NT2/D1 (cell line): ENCODE results near the gene RETREG3.

Experiments used
- SUZ12 ChIP-seq: IDR thresholded peaks from 2 replicates; pipeline ENCODE4 v1.6.1; 2011; ENCODE audit not compliant: insufficient read length, insufficient read depth; ENCODE audit errors: extremely low read depth
- YY1 ChIP-seq: IDR thresholded peaks from 2 replicates; pipeline ENCODE4 v1.6.1; 2011; ENCODE audit not compliant: insufficient read length, insufficient read depth
- ZNF274 ChIP-seq: IDR thresholded peaks from 2 replicates; pipeline ENCODE4 v1.6.1; 2011; ENCODE audit warnings: mild to moderate bottlenecking, low read depth, low read length

DNA sequence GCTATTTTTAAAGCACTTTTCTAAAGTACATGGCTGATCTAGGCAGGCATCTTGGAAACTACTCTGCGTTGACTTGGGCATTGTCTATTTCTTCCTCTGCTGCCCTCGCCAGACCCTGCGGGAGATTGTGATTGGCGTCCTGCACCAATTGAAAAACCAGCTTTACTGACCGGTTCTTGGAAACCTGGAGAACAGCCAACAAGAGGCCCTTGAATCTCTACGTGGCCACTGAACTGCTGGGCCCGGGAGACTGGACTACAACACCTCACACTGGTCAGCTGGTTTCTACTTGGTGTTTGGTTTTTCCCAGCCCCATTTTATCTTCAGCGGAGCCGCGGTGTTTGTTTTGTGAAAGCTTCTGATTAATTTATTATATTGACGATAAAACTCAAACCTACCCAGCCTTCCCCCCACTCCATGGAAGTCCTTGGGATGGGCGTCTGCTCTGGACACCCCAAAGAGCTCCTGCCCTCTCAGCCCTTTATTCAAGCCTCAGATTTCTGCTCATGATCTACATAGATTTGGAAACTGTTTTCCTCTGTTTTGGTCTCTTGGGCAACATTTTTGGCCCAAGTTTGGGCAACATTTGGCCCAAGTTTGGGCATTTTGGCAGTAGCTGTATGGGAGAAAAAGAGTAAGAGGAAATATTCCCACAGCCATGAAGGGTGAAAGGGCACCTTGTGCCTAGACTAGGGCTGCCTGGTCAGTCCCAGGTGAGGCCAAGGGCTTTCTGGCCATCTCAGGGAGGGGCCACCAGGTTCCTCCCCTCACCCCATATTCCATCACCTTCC lies 37.5 kb downstream of the RETREG3 start:
- TF ChIP-seq SUZ12 (no peak), ZNF274 (no peak), YY1 (no peak)
